GM12892 (cell line): ENCODE results near the gene SPATA13.

Experiments used
- POLR2A ChIP-seq: IDR thresholded peaks from 2 replicates; pipeline ENCODE4 v1.6.1; 2011; ENCODE audit warnings: low read depth, low read length, control low read depth
- TAF1 ChIP-seq: IDR thresholded peaks from 2 replicates; pipeline ENCODE4 v1.6.1; 2011; ENCODE audit warnings: low read depth, mild to moderate bottlenecking, control low read depth, low read length, borderline replicate concordance

DNA sequence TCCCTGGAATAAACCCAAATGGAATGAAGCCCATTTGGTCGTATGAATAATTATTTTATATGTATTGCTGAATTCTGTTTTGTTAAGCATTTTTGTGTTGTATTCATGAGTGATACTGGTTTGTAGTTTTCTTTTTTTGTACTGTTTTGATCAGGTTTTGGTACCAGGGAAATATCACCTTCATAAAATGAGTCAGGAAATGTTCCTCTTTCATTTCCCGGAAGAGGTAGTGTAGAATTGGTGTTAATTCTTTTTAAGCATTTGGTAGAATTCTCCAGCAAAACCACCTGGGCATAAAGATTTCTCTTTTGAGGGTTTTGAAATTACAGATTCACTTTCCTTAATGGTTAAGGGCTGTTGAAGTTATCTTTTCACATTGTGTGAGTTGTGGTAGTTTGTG lies 13.3 kb downstream of the SPATA13 start:
- TF ChIP-seq POLR2A (no peak), TAF1 (no peak)
